ENCODE measurements around the gene LSM5.

Gene LSM5

DNA sequence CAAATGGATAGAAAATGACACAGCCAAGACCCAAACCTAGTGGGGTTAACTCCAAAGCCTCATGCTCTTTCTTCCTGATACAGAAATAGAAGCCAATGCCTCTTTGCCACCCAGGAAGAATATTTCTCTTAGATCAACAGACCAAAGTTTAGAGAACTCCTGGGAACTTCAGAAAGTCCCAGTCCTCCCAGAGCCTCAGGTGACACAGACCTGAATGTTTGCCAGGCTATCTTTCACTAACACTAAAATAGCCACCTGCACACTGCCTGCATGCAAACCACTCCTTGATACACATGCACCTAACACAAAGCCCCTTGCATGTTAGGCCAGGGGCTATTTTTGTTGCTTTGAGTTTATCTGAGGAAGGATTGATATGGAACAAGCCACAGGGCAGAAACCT lies 27.7 kb downstream of the LSM5 start:
- no peak for DNase-seq (ENCODE audit: low read depth)

DNA sequence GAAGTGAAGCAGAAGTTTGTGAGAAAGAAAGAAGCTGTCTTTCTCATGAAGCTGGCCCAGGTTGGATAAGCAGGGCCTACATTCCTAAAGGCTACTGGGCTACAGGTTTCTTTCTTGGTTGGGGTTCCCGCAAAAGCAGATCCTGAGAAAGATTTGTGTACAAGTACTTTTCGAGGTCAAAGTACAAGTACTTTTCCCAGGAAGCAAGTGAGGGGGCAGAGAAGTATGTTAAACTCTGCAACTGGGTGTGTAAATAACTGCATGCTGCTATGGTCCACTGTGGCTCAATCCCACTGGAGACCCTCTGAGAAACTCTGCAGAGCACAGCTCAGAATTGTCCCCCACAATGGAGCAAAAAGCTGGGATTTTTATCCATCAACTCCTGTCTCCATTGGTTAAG lies 28.7 kb downstream of the LSM5 start:
- DNase-seq (ENCODE audit: low read depth) = no peak

DNA sequence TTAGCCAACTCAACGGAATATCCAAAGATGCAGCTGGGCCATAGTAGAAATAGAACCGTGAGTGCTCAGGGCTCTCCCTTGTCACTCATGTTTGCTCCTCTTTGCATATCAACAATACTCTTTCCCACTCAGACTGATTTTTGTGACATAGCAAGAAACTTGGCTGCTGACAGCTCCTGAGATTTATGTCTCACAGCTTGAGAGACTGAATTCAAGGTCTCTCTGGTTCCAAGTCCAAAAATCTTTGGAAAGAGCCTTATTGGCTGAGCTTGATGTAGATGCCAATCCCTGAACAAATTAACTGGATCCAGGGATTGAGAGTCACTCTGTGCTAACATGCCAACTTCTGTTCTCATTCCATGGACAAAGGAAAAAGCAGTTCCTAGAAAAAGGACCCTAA lies 30.4 kb downstream of the LSM5 start:
- no peak for DNase-seq (ENCODE audit: low read depth)

DNA sequence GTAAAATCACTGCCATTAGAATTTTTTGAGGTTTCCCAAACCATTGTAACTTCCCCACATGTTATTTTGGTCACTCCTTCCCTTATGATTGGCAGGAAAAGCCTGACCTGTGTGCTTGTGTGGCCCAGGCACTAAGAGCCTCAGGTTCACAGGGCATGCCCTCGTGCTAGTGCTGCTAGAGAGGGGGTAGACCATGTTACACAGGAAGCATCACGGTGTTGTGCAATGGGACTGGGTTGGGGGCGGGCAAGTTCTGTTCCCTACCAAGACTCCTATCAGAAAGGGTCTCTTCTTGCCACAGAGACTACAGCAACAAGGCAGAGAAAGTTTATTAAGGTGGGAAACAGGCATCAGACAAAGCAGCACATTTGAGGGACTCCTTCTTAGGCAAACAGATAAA lies 32.2 kb downstream of the LSM5 start:
- DNase-seq (ENCODE audit: low read depth) = no peak

DNA sequence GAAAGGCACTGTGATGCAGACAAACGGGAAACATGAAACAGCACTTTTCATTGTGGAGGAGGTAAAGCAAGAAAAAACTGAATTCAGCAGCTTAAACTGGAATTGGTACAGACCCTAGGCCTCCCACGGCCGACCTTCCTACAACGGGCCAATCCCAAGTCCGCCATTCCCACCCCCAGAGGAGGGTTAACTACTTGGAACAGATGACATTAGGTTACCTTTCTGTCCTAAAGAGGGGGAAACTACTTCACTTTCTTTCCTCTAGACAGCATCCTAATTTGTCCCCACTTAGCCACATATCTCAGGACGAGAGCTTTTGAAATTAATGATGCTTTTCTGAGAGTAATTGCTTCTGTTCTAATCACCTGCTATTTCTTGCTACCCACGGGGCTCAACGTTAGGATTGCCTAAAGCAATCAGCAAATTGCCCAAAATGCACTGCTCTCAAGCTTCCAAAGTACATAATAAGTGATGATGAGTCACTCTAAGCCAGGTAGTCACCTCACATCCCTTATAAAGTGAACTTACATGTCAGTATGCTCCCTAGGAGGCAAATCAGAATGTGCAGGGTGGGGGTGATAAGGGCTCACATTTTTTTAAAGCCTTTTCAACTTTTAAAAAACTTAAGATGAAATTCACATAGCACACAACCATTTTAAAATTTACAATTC lies 36.7 kb downstream of the LSM5 start:
- no peak for DNase-seq (ENCODE audit: low read depth)

DNA sequence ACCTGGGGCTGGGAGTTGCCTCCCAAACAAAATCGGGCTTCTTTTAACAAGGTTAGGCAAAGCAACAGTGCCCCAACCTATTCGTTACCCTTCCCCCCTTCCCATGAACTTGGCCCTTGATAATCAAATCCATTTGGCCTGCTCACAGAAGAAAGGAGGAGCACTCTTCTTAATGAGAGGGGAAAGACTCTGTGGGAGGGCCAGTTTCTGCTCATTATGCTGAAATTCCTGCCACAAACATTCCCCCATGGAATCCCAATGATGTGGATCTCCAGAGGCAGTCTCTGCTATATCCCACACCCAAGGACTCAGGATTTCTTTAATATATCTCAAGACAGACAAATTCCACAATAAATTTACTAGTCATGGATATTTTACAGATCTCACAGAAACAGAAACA lies 43.0 kb downstream of the LSM5 start:
- DNase-seq (ENCODE audit: low read depth) = no peak

DNA sequence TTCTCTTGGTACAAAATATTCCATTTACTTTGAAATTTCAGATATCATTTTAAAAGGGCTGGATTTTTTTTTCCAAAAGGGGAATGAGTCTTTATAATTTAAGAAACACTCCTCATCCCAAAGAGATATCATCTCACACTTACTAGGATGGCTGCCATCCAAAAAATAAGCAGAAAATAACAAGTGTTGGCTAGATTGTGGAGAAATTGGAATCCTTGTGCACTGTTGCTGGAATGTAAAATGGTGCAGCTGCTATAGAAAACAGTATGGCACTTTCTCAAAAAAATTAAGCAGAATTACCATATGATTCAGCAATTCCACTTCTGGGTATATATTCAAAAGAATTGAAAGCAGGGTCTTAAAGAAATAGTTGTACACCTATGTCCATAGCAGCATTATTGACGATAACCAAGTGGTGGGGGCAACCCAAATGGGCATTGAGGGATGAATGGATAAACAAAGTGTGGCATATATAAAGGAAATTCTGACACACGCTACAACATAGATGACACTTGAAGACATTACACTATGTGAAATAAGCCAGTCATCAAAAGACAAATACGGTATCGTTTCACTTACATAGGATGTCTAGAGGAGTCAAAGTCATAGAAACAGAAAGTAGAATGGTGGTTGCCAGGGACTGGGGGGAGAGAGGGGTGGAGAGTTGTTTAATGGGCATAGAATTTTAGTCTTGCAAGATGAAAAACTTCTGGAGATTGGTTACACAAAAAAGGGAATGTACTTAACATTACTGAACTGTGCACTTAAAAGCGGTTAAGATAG lies 53.8 kb downstream of the LSM5 start:
- no peak for DNase-seq (ENCODE audit: low read depth)
